ENCODE measurements around the gene SMIM10L2A.

SMIM10L2A gene

DNA sequence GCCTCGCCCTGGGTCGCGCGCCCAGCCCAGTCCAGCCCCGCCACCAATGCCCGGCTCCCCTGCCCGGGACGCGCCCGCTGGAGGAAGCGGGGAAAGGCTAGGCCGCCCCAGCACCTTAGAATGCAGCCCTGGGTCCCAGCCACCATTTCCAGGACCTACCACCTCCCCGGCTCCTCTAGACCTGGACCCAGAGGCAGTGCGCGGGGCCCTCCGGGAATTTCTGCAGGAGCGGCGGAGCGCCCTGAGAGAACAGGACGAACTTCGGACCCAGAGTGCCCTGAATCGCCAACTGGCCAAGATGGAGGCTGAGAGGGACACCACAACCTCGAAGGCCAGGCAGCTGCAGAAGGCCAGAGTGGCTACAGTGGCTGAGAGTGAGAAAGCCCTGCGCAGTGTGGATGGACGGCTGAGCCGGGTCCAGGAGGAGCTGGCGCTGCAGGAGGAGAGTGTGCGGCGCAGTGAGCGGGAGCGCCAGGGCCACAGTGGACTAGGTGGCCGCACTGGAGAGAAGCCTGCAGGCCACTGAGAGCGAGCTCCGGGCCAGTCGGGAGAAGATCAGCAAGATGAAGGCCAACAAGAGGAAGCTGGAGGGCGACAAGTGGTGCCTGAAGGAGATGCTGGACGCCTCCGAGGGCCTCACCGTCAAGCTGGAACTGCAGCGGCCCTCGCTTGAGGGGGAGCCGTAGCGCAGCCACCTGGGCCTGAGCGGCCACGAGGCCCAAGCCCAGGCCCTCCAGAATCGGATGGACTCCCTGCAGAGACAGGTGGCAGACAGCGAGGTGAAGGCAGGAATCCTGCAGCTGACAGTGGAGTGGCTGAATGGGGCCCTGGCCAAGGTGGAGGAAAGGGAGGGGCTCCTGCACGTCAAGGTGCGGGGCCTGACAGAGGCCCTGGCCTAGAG is 15.5 kb downstream of the SMIM10L2A start:
- TF ChIP-seq PRDM1 (tag by site-specific recombination; IDR thresholded peaks at IDR 0.05) (no peak), ZNF335 (tag by site-specific recombination; conservative IDR thresholded peaks at IDR 0.05) (no peak), IKZF3 (tag by site-specific recombination; IDR thresholded peaks at IDR 0.05) (no peak), MZF1 (tag by site-specific recombination; IDR thresholded peaks at IDR 0.05; ENCODE audit: borderline replicate concordance) (no peak), TRIM28 (IDR thresholded peaks at IDR 0.05; ENCODE audit: borderline replicate concordance, low read length) (no peak), REST (tag by site-specific recombination; IDR thresholded peaks at IDR 0.05) (no peak), ATF2 (tag by site-specific recombination; IDR thresholded peaks at IDR 0.05; ENCODE audit: low read depth) (no peak), ZNF433 (tag by site-specific recombination; IDR thresholded peaks at IDR 0.05; ENCODE audit: low read depth) (no peak), CTCF (tag by site-specific recombination; IDR thresholded peaks at IDR 0.05) (no peak), ZNF830 (tag by site-specific recombination; IDR thresholded peaks at IDR 0.05; ENCODE audit: low read depth) (no peak), ZNF654 (tag by site-specific recombination; IDR thresholded peaks at IDR 0.05; ENCODE audit: low read depth) (no peak), FEZF1 (tag by site-specific recombination; IDR thresholded peaks at IDR 0.05) (no peak), OSR2 (tag by site-specific recombination; IDR thresholded peaks at IDR 0.05) (no peak), ZNF10 (tag by site-specific recombination; IDR thresholded peaks at IDR 0.05) (no peak), ZNF658 (tag by site-specific recombination; IDR thresholded peaks at IDR 0.05) (no peak), ZNF248 (tag by site-specific recombination; IDR thresholded peaks at IDR 0.05) (no peak), ZNF629 (tag by site-specific recombination; IDR thresholded peaks at IDR 0.05) (no peak)
- TF ChIP-seq, protein P1, sequence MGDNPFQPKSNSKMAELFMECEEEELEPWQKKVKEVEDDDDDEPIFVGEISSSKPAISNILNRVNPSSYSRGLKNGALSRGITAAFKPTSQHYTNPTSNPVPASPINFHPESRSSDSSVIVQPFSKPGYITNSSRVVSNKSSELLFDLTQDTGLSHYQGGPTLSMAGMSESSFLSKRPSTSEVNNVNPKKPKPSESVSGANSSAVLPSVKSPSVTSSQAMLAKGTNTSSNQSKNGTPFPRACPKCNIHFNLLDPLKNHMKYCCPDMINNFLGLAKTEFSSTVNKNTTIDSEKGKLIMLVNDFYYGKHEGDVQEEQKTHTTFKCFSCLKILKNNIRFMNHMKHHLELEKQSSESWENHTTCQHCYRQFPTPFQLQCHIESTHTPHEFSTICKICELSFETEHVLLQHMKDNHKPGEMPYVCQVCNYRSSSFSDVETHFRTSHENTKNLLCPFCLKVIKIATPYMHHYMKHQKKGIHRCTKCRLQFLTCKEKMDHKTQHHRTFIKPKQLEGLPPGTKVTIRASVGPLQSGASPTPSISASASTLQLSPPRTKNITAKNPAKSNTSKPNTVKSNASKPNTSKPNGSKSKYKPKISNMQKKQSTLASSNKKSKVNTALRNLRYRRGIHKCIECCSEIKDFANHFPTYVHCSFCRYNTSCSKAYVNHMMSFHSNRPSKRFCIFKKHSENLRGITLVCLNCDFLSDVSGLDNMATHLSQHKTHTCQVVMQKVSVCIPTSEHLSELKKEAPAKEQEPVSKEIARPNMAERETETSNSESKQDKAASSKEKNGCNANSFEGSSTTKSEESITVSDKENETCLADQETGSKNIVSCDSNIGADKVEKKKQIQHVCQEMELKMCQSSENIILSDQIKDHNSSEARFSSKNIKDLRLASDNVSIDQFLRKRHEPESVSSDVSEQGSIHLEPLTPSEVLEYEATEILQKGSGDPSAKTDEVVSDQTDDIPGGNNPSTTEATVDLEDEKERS (tag by site-specific recombination; IDR thresholded peaks at IDR 0.05) = no peak
- H3K36me3 ChIP-seq (ENCODE audit: control insufficient read depth in 2 of 2, insufficient read depth in 1 of 2, low read length in 2 of 2) = no peaks in the 10 kb centered on the region
- no peaks in the 10 kb centered on the region for H3K9me3 ChIP-seq (ENCODE audit: control insufficient read depth, insufficient read depth, low read depth, low read length)
- POLR2A ChIA-PET = interaction anchor here (0.6 kb wide), 1 partner anchor 488 kb away, joined by 3 read pairs; no protein-coding TSS in a partner anchor
- no peaks in the 10 kb centered on the region for H3K4me1 ChIP-seq (ENCODE audit: control insufficient read depth, insufficient read depth, low read length)
- H3K27ac ChIP-seq (ENCODE audit: extremely low read depth, low read depth, low read length) = no peak overlapping the region
- CTCF ChIA-PET = interaction anchor here (0.9 to 1.1 kb wide), 2 partner anchors 30 to 140 kb away, joined by 3 read pairs; no protein-coding TSS in a partner anchor
- no peak overlapping the region for H3K4me3 ChIP-seq (ENCODE audit: low read depth, low read length)

Measured in HEK293 (cell line).